A549 (cell line): ENCODE measurements around the gene MECR.

Experiments used
- CEBPB ChIP-seq, 2 experiments: fragments of >200 bp in 1 of 2; sonication (Bioruptor Twin) in 1 of 2; formaldehyde crosslinking in 1 of 2; IDR thresholded peaks; 2 replicates each; pipeline ENCODE4 v1.6.1; 2012 to 2016
- EP300 ChIP-seq, 2 experiments: fragments of >200 bp; sonication (Bioruptor Twin); formaldehyde crosslinking; IDR thresholded peaks; 2 replicates in 1 of 2; 3 replicates in 1 of 2; pipeline ENCODE4 v1.6.1; 2016 to 2017
- TF ChIP-seq, protein P1 (sequence below): fragments of >200 bp; sonication (Bioruptor Twin); formaldehyde crosslinking; IDR thresholded peaks from 3 replicates; pipeline ENCODE4 v1.5.1; 2016

DNA sequence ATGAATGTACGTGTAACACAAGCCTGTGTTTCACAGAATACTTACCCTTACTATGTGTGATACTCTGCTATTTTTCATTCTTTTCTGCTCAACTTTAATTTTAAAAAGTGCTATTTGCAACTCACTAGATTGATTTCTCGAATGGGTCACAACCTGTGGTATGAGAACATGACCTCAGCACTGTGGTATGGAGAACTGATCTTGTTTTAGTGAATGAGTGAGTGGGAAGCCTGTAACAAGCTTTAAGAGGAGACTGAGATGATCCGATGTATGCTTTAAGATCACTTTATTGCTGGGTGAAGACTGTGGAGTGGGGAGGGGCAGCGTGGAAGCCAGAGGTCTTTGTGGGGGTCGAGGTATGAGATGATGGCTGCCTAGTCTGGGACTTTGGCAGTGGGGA, 21.6 kb downstream of the MECR start:
- TF ChIP-seq EP300 (IDR thresholded peaks at IDR 0.05) (no peak), CEBPB (IDR thresholded peaks at IDR 0.05) (no peak)
- TF ChIP-seq, protein P1, sequence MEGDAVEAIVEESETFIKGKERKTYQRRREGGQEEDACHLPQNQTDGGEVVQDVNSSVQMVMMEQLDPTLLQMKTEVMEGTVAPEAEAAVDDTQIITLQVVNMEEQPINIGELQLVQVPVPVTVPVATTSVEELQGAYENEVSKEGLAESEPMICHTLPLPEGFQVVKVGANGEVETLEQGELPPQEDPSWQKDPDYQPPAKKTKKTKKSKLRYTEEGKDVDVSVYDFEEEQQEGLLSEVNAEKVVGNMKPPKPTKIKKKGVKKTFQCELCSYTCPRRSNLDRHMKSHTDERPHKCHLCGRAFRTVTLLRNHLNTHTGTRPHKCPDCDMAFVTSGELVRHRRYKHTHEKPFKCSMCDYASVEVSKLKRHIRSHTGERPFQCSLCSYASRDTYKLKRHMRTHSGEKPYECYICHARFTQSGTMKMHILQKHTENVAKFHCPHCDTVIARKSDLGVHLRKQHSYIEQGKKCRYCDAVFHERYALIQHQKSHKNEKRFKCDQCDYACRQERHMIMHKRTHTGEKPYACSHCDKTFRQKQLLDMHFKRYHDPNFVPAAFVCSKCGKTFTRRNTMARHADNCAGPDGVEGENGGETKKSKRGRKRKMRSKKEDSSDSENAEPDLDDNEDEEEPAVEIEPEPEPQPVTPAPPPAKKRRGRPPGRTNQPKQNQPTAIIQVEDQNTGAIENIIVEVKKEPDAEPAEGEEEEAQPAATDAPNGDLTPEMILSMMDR: no peak
